ENCODE measurements around the gene TMCC1. TPM values are rescaled to one million over a fixed set of nuclear protein-coding genes. Genes with fewer than 3 reads are reported as not detected.
"Not testable (repeated sequence)": the region's sequence is repeated elsewhere in the genome, so short reads cannot be mapped to it uniquely, and the experiment has no call there.

Gene TMCC1
- total RNA-seq, 4 donors from 2014 or later: 4.1 to 21.8 (median 14.5) TPM

- Histone ChIP-seq H3K27ac (no peak overlapping the region), H3K9me3 (no peaks in the 10 kb centered on the region), H3K4me3 (no peak overlapping the region), H3K4me1 (peaks cover 0 to 19% (median 6%) of the 10 kb centered on the region in 4 donors), H3K27me3 (no peaks in the 10 kb centered on the region), H3K36me3 (no peaks in the 10 kb centered on the region)
- intact Hi-C loops (cut with DNase I; ENCODE audit: low total_unique reads): no loop called here
- WGBS, 2 donors (ENCODE audit: low coverage in 1 of 2): 96 to 100% methylated on average over 2 of the region's 2 CpGs
- no peak for TF ChIP-seq EP300 (IDR thresholded peaks at IDR 0.05; ENCODE audit: low read depth)
- TF ChIP-seq CTCF (IDR thresholded peaks at IDR 0.05): no peak
- in situ Hi-C loops (cut with MboI; ENCODE audit: low pct_ligation_motif_present in 1 of 4, low pct_unique_long_range_greater_than_20kb in 1 of 4, low sequenced_read_pairs in 3 of 4): no loop called here
- no peak for DNase-seq
Measured at GRCh38 chr3:129683201-129683600, 210.3 kb downstream of the TMCC1 start.

GRCh38 chr3:129676985-129677384, 216.5 kb downstream of the TMCC1 start:
- Histone ChIP-seq H3K4me3 (no peak overlapping the region), H3K27me3 (no peaks in the 10 kb centered on the region), H3K36me3 (no peaks in the 10 kb centered on the region), H3K27ac (no peak overlapping the region), H3K4me1 (peaks cover 0 to 27% (median 10%) of the 10 kb centered on the region in 4 donors), H3K9me3 (no peaks in the 10 kb centered on the region)
- WGBS, 2 donors (ENCODE audit: low coverage in 1 of 2): 95 to 100% methylated on average over 2 to 5 of the region's 5 CpGs
- no peak for DNase-seq
- intact Hi-C loops (cut with DNase I; ENCODE audit: low total_unique reads): no loop called here
- in situ Hi-C loops (cut with MboI; ENCODE audit: low pct_ligation_motif_present in 1 of 4, low pct_unique_long_range_greater_than_20kb in 1 of 4, low sequenced_read_pairs in 3 of 4): no loop called here
- TF ChIP-seq CTCF (IDR thresholded peaks at IDR 0.05): no peak
- no peak for TF ChIP-seq EP300 (IDR thresholded peaks at IDR 0.05; ENCODE audit: low read depth)
- no peak for TF ChIP-seq POLR2A (IDR thresholded peaks at IDR 0.05)
- TF ChIP-seq POLR2AphosphoS5 (IDR thresholded peaks at IDR 0.05): no peak

- DNase-seq; H3K9me3 ChIP-seq; H3K4me3 ChIP-seq; intact Hi-C loops (cut with DNase I; ENCODE audit: low total_unique reads); in situ Hi-C loops (cut with MboI; ENCODE audit: low pct_ligation_motif_present in 1 of 4, low pct_unique_long_range_greater_than_20kb in 1 of 4, low sequenced_read_pairs in 3 of 4); H3K27me3 ChIP-seq: not testable (repeated sequence)
- WGBS, 2 donors (ENCODE audit: low coverage in 1 of 2): 87 to 100% methylated on average over 1 to 9 of the region's 9 CpGs
- Histone ChIP-seq H3K4me1 (peaks cover 0 to 27% (median 10%) of the 10 kb centered on the region in 4 donors), H3K36me3 (peaks cover 0 to 14% (median 5%) of the 10 kb centered on the region in 4 donors), H3K27ac (peak overlapping the region in 3 of 4 donors; percentile 21 to 59 (median 36))
Measured at GRCh38 chr3:129674798-129675123, 218.8 kb downstream of the TMCC1 start.

GRCh38 chr3:129673897-129674797, 219.4 kb downstream of the TMCC1 start:
- in situ Hi-C loops (cut with MboI; ENCODE audit: low pct_ligation_motif_present in 1 of 4, low pct_unique_long_range_greater_than_20kb in 1 of 4, low sequenced_read_pairs in 3 of 4): no loop called here
- no peak for TF ChIP-seq CTCF (IDR thresholded peaks at IDR 0.05)
- no peak for TF ChIP-seq POLR2A (IDR thresholded peaks at IDR 0.05)
- no peaks in the 10 kb centered on the region for H3K9me3 ChIP-seq
- H3K27me3 ChIP-seq: no peaks in the 10 kb centered on the region
- 42 to 47% methylated on average over 5 of the region's 5 CpGs for WGBS, 2 donors (ENCODE audit: low coverage in 1 of 2)
- DNase-seq: no peak
- H3K36me3 ChIP-seq: peaks cover 0 to 15% (median 6%) of the 10 kb centered on the region in 4 donors
- H3K4me3 ChIP-seq: no peak overlapping the region
- peaks cover 0 to 27% (median 10%) of the 10 kb centered on the region in 4 donors for H3K4me1 ChIP-seq
- intact Hi-C loops (cut with DNase I; ENCODE audit: low total_unique reads): no loop called here
- H3K27ac ChIP-seq: peak overlapping the region in 3 of 4 donors; percentile 21 to 59 (median 36)

Data from transverse colon (tissue), 4 donors.